IPS-15b (cell line): Measurements from ENCODE around the gene EED.
"Not testable (repeated sequence)": the region's sequence is repeated elsewhere in the genome, so short reads cannot be mapped to it uniquely, and the experiment has no call there.

Experiments used
- H3K27me3 ChIP-seq: one replicate; pipeline ENCODE4 v1.6.1; 2013; ENCODE audit warnings: low read length; ENCODE audit not compliant: control insufficient read depth, insufficient read depth
- H3K36me3 ChIP-seq: one replicate; pipeline ENCODE4 v1.6.1; 2013; ENCODE audit warnings: low read length; ENCODE audit not compliant: control insufficient read depth, insufficient read depth
- H3K4me1 ChIP-seq: one replicate; pipeline ENCODE4 v1.6.1; 2013; ENCODE audit warnings: mild to moderate bottlenecking, low read length; ENCODE audit not compliant: control insufficient read depth, insufficient read depth
- H3K4me3 ChIP-seq: one replicate; pipeline ENCODE4 v1.5.1; 2013; ENCODE audit warnings: low read depth, low read length
- H3K9ac ChIP-seq: one replicate; pipeline ENCODE4 v1.6.1; 2013; ENCODE audit warnings: low read depth, mild to moderate bottlenecking, low read length
- H3K9me3 ChIP-seq: one replicate; pipeline ENCODE4 v1.6.1; 2013; ENCODE audit warnings: mild to moderate bottlenecking, low read length; ENCODE audit not compliant: control insufficient read depth, insufficient read depth

The EED gene

GRCh38 chr11:86288776-86289507 is 44.4 kb downstream of the EED start:
- H3K4me3 ChIP-seq = no peak overlapping the region
- no peaks in the 10 kb centered on the region for H3K9me3 ChIP-seq
- H3K4me1 ChIP-seq = no peaks in the 10 kb centered on the region
- H3K27me3 ChIP-seq = no peaks in the 10 kb centered on the region
- no peaks in the 10 kb centered on the region for H3K36me3 ChIP-seq
- no peak overlapping the region for H3K9ac ChIP-seq

GRCh38 chr11:86289508-86290280 is 45.1 kb downstream of the EED start:
- not testable (repeated sequence) for H3K9ac ChIP-seq, H3K9me3 ChIP-seq, H3K4me1 ChIP-seq, H3K4me3 ChIP-seq, H3K27me3 ChIP-seq, H3K36me3 ChIP-seq

- no peaks in the 10 kb centered on the region for H3K36me3 ChIP-seq
Observed at GRCh38 chr11:86291466-86292262, 47.1 kb downstream of the EED start.

GRCh38 chr11:86292912-86293616 is 48.5 kb downstream of the EED start:
- H3K4me3 ChIP-seq = no peak overlapping the region
- no peak overlapping the region for H3K9ac ChIP-seq
- H3K27me3 ChIP-seq = no peaks in the 10 kb centered on the region
- H3K9me3 ChIP-seq = no peaks in the 10 kb centered on the region
- H3K4me1 ChIP-seq = no peaks in the 10 kb centered on the region
- no peaks in the 10 kb centered on the region for H3K36me3 ChIP-seq

More at GRCh38 chr11:86291466-86292262, 47.1 kb downstream of the EED start:
- H3K9me3 ChIP-seq = no peaks in the 10 kb centered on the region
- H3K27me3 ChIP-seq = no peaks in the 10 kb centered on the region
- H3K4me1 ChIP-seq = no peaks in the 10 kb centered on the region
- no peak overlapping the region for H3K9ac ChIP-seq
- no peak overlapping the region for H3K4me3 ChIP-seq

- H3K9me3 ChIP-seq = no peaks in the 10 kb centered on the region
- H3K4me1 ChIP-seq = no peaks in the 10 kb centered on the region
- H3K4me3 ChIP-seq = no peak overlapping the region
- H3K9ac ChIP-seq = no peak overlapping the region
- H3K27me3 ChIP-seq = no peaks in the 10 kb centered on the region
- no peaks in the 10 kb centered on the region for H3K36me3 ChIP-seq
Observed at GRCh38 chr11:86294026-86294425, 49.5 kb downstream of the EED start.

GRCh38 chr11:86301742-86302091 is 57.2 kb downstream of the EED start:
- no peaks in the 10 kb centered on the region for H3K36me3 ChIP-seq
- H3K27me3 ChIP-seq = no peaks in the 10 kb centered on the region
- H3K4me3 ChIP-seq = peak overlapping the region; percentile 28
- H3K9ac ChIP-seq = no peak overlapping the region
- no peaks in the 10 kb centered on the region for H3K9me3 ChIP-seq
- no peaks in the 10 kb centered on the region for H3K4me1 ChIP-seq

GRCh38 chr11:86302092-86302793 is 57.7 kb downstream of the EED start, which contains the start of gene HIKESHI:
HIKESHI (plus strand) TSS chr11:86302240; CDS start chr11:86302449, 209 bp downstream.
- H3K9ac ChIP-seq = peak within 1 kb of the TSS; percentile 80
- H3K9me3 ChIP-seq = no peaks in the 10 kb centered on the region
- H3K27me3 ChIP-seq = no peaks in the 10 kb centered on the region
- peak within 1 kb of the TSS; percentile 94 for H3K4me3 ChIP-seq
- H3K4me1 ChIP-seq = no peaks in the 10 kb centered on the region
- H3K36me3 ChIP-seq = no peaks in the 10 kb centered on the region

- Histone ChIP-seq H3K4me3 (peak overlapping the region; percentile 94), H3K36me3 (no peaks in the 10 kb centered on the region), H3K9me3 (no peaks in the 10 kb centered on the region), H3K27me3 (no peaks in the 10 kb centered on the region), H3K4me1 (no peaks in the 10 kb centered on the region), H3K9ac (no peak overlapping the region)
Observed at GRCh38 chr11:86303257-86303656, 58.7 kb downstream of the EED start.

GRCh38 chr11:86308710-86309109 is 64.2 kb downstream of the EED start:
- not testable (repeated sequence) for H3K9me3 ChIP-seq, H3K27me3 ChIP-seq, H3K36me3 ChIP-seq, H3K4me1 ChIP-seq, H3K4me3 ChIP-seq, H3K9ac ChIP-seq

GRCh38 chr11:86313793-86314192 is 69.2 kb downstream of the EED start:
- peaks cover 4% of the 10 kb centered on the region for H3K4me1 ChIP-seq
- H3K9ac ChIP-seq = no peak overlapping the region
- no peak overlapping the region for H3K4me3 ChIP-seq
- H3K36me3 ChIP-seq = no peaks in the 10 kb centered on the region
- H3K27me3 ChIP-seq = no peaks in the 10 kb centered on the region
- no peaks in the 10 kb centered on the region for H3K9me3 ChIP-seq

GRCh38 chr11:86314636-86315035 is 70.1 kb downstream of the EED start:
- H3K36me3 ChIP-seq = peaks cover 2% of the 10 kb centered on the region
- no peak overlapping the region for H3K9ac ChIP-seq

More at GRCh38 chr11:86314636-86315035, 70.1 kb downstream of the EED start:
- Histone ChIP-seq H3K4me3 (no peak overlapping the region), H3K4me1 (peaks cover 4% of the 10 kb centered on the region), H3K27me3 (no peaks in the 10 kb centered on the region), H3K9me3 (no peaks in the 10 kb centered on the region)
